RWPE1 (cell line): ENCODE results near the gene MDGA2.

Experiments
- CTCF ChIA-PET: fragments of 350-600 bp; sonication (Branson Sonifier 250); formaldehyde crosslinking; extraction: SDS; loops from one replicate; lab custom pipeline; 2021; lab: Yijun Ruan, JAX
- POLR2A ChIA-PET: fragments of 400-600 bp; formaldehyde crosslinking; extraction: SDS; loops from one replicate; lab custom pipeline; 2020; ENCODE audit warnings: antibody characterized with exemption; ENCODE audit not compliant: low non-redundant PET; lab: Yijun Ruan, JAX
- DNase-seq: peaks from one replicate; pipeline ENCODE4 v3.0.0; 2012; ENCODE audit warnings: low spot score
- H3K27ac ChIP-seq: fragments of 450-650 bp; 2 replicates; pipeline ENCODE4 v1.5.1; 2017
- TF ChIP-seq, protein P1 (sequence below): fragments of 450-650 bp; conservative IDR thresholded peaks from 2 replicates; pipeline ENCODE4 v1.5.1; 2017; ENCODE audit warnings: low read depth, mild to moderate bottlenecking

MDGA2 gene

DNA sequence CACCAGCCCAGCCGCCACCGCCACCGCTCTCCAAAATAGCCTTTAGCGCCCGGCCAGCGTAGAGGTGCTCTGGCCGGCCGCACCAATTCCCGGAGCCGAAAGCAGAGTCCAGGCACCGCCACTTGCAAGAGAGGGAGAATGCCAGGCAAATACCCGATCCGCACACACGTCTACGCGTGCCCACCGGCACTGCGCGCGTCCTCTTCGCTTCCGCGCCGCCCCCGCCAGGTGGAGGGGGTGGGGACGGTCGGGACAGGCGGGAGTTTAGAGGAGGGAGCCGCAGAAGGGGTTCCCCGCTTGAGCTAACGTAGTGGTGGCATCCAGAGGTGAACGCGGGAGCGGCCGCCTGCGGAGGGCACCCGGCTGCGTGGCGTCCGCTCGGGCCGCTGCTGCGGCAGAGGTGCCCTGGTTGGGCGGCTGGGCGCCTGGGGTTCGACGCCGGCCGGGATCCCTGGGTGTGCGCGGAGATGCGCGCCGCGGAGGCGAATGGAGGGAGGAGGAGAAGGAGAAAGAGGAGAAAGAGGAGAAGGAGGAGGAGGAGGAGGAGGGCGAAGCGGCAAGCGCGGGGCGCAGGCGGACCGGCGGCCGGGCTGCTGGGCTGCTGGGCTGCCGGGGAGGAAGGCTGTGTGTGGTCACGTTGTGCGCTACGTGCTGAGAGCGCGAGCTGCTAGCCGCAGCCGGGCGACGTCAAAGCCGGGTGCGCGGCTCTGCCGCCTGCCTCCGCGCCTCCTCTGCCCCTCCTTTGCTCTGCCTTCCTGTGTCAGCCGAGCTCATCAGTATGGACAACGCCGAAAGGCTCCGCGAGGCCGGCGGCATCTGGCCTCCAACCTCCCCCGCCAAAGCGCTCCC is at the start of gene MDGA2:
TSS of gene MDGA2 (minus strand) at position 140 of the 849 bp plus-strand sequence.
- POLR2A ChIA-PET = no interaction called here
- CTCF ChIA-PET = no interaction called here
- TF ChIP-seq, protein P1, sequence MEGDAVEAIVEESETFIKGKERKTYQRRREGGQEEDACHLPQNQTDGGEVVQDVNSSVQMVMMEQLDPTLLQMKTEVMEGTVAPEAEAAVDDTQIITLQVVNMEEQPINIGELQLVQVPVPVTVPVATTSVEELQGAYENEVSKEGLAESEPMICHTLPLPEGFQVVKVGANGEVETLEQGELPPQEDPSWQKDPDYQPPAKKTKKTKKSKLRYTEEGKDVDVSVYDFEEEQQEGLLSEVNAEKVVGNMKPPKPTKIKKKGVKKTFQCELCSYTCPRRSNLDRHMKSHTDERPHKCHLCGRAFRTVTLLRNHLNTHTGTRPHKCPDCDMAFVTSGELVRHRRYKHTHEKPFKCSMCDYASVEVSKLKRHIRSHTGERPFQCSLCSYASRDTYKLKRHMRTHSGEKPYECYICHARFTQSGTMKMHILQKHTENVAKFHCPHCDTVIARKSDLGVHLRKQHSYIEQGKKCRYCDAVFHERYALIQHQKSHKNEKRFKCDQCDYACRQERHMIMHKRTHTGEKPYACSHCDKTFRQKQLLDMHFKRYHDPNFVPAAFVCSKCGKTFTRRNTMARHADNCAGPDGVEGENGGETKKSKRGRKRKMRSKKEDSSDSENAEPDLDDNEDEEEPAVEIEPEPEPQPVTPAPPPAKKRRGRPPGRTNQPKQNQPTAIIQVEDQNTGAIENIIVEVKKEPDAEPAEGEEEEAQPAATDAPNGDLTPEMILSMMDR = no peak
- DNase-seq = peak; percentile 3
- no peak within 1 kb of the TSS for H3K27ac ChIP-seq

DNA sequence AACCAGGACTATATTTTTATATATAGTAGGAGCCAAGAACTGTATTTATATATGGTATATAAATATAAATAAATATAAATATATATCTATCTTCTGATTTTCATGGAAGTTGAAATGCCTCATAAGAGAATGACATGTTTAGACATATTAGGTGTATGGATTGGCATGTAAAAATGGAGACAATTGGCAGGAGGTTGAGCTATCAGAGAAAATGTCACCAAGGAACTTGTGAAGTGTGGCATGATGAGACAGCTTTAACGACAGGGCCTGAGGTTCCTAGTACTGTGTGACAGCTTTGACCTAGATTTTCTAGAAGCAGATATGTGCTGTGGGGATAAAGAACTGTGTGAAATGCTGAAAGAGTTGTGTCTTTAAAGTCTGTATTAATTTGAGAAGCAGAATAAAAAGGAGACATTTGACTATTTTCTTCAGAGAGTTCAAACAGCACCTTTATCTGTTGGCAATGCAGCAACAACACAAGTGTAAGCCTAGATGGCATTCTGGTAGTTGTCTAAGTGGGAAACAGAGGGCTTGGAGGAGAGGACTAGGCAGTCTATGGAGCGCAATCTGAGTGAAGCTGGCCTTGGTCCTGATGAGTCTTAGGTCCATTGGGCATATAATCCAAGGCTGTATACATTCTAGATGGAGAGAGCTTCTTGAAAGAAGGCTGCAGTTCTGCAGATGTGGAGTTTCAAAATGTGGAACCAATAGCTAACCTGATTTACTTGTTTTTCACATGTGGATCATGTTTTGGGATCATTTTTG is 47.7 kb upstream of the MDGA2 start:
- ChIA-PET CTCF (no interaction called here), POLR2A (no interaction called here)
- no peak overlapping the region for H3K27ac ChIP-seq
- DNase-seq = no peak
- TF ChIP-seq, protein P1 = no peak

DNA sequence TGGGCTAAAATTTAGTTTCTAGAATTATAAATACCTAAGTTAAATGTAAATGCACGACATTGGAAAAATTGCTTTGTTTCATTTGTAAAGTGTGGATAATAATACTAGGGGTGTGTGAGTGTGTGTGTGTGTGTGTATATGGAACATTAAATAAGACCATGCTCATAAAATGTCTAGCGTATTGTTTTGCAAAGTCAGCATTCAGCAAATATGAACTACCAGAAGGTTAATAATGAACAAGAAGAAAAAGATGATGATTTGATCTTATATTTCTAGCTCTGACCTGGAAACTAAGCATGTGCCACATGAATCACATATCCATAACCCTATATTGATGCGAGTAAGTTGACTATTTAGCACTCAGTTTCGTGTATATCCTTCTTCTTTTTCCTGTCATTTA is 44.9 kb upstream of the MDGA2 start:
- no peak for DNase-seq
- no peak overlapping the region for H3K27ac ChIP-seq
- TF ChIP-seq, protein P1 = no peak
- ChIA-PET CTCF (no interaction called here), POLR2A (no interaction called here)

DNA sequence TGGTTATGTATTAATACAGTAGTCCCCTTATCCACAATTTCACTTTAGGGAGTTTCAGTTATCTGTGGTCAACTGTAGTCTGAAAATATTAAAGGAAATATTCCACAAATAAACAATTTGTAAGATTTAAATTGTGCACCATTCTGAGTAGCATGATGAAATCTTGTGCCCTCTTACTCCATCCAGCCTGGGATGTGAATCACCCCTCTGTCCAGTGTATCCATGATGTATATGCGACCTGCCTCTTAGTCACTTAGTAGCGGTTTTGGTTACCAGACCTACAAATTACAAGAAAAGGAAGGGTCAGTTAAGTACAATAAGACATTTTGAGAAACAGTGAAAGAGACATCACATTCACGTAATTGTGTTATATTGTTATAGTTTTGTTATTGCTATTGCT is 39.9 kb upstream of the MDGA2 start:
- TF ChIP-seq, protein P1 = no peak
- no peak overlapping the region for H3K27ac ChIP-seq
- ChIA-PET CTCF (no interaction called here), POLR2A (no interaction called here)
- no peak for DNase-seq

DNA sequence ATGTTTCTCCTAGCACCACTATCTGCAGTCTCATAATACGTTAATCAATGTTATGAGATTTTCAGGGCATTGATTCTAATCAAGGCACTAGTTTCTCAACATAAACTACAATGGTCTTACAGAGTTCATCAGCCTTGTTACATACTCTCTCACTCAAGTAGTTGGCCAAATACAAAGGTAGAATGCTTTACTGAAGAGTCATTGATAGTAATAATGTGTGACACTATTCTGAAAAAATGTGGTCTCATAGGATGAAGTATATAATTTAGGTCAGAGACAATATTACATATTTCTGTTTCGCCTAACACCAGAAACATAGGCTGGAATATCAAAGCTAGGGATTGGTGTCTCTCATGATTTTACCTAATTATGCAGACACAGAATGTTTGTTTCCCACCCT is 35.2 kb upstream of the MDGA2 start:
- ChIA-PET POLR2A (no interaction called here), CTCF (no interaction called here)
- DNase-seq = no peak
- no peak overlapping the region for H3K27ac ChIP-seq
- TF ChIP-seq, protein P1 = no peak

DNA sequence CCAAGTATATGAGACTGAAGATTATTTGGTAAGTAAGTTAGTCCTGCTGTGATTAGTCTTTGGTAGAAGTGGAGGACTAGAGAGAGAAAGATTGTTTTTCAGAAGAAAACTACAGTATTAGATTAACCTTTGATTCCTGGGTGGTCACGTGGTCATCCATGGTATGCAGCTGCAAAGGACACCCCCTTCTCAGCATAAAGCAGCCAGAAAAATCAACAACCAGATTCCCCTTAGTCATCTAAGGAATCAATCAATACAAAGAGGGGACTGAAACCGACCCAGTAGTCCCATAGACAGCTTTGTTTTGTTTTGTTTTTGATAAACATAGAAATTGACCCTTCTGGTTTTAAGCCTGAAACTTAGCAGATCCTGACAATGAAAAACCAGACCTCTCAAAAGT is 30.3 kb upstream of the MDGA2 start:
- no peak overlapping the region for H3K27ac ChIP-seq
- POLR2A ChIA-PET = no interaction called here
- TF ChIP-seq, protein P1 = no peak
- CTCF ChIA-PET = no interaction called here
- DNase-seq = no peak
